Measurements from ENCODE around the gene CLASP2.

Gene CLASP2

GRCh38 chr3:33575311-33575710 lies 142.7 kb downstream of the CLASP2 start:
- no peaks in the 10 kb centered on the region for H3K79me2 ChIP-seq (ENCODE audit: insufficient read depth, low read length)
- ATAC-seq (ENCODE audit: insufficient read depth, low read depth): no peak
- no peak for DNase-seq
- no peak overlapping the region for H2AFZ ChIP-seq (ENCODE audit: low read depth, low read length)
- no peaks in the 10 kb centered on the region for H3K9me3 ChIP-seq (ENCODE audit: insufficient read depth, low read length, severe bottlenecking)
- no peak overlapping the region for H3K4me2 ChIP-seq (ENCODE audit: insufficient read depth, low read length)
- no peaks in the 10 kb centered on the region for H3K4me1 ChIP-seq (ENCODE audit: insufficient read depth, low read length)
- no peak overlapping the region for H3K9ac ChIP-seq (ENCODE audit: low read depth, low read length)
- H3K27ac ChIP-seq (ENCODE audit: low read length): no peak overlapping the region
- H3K36me3 ChIP-seq (ENCODE audit: insufficient read depth, low read length): peaks cover 31% of the 10 kb centered on the region; the same call in 1 of the 2 replicates
- no peak overlapping the region for H3K4me3 ChIP-seq (ENCODE audit: low read depth in 1 of 2, low read length in 2 of 2)
- no peaks in the 10 kb centered on the region for H3K27me3 ChIP-seq (ENCODE audit: insufficient read depth, low read length, poor library complexity)
- no peaks in the 10 kb centered on the region for H4K20me1 ChIP-seq (ENCODE audit: insufficient read depth, low read length)
- TF ChIP-seq, protein P1, sequence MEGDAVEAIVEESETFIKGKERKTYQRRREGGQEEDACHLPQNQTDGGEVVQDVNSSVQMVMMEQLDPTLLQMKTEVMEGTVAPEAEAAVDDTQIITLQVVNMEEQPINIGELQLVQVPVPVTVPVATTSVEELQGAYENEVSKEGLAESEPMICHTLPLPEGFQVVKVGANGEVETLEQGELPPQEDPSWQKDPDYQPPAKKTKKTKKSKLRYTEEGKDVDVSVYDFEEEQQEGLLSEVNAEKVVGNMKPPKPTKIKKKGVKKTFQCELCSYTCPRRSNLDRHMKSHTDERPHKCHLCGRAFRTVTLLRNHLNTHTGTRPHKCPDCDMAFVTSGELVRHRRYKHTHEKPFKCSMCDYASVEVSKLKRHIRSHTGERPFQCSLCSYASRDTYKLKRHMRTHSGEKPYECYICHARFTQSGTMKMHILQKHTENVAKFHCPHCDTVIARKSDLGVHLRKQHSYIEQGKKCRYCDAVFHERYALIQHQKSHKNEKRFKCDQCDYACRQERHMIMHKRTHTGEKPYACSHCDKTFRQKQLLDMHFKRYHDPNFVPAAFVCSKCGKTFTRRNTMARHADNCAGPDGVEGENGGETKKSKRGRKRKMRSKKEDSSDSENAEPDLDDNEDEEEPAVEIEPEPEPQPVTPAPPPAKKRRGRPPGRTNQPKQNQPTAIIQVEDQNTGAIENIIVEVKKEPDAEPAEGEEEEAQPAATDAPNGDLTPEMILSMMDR (IDR thresholded peaks at IDR 0.05; ENCODE audit: borderline replicate concordance, extremely low read depth, low read length, poor library complexity, severe bottlenecking): no peak
- TF ChIP-seq EZH2 (IDR thresholded peaks at IDR 0.05; ENCODE audit: borderline replicate concordance, low read depth, low read length, severe bottlenecking): no peak

GRCh38 chr3:33557829-33558228 lies 160.2 kb downstream of the CLASP2 start:
- no peaks in the 10 kb centered on the region for H3K9me3 ChIP-seq (ENCODE audit: insufficient read depth, low read length, severe bottlenecking)
- no peak overlapping the region for H3K27ac ChIP-seq (ENCODE audit: low read length)
- TF ChIP-seq, protein P1 (IDR thresholded peaks at IDR 0.05; ENCODE audit: borderline replicate concordance, extremely low read depth, low read length, poor library complexity, severe bottlenecking): no peak
- TF ChIP-seq EZH2 (IDR thresholded peaks at IDR 0.05; ENCODE audit: borderline replicate concordance, low read depth, low read length, severe bottlenecking): no peak
- no peak overlapping the region for H3K4me2 ChIP-seq (ENCODE audit: insufficient read depth, low read length)
- no peaks in the 10 kb centered on the region for H3K79me2 ChIP-seq (ENCODE audit: insufficient read depth, low read length)
- H3K4me1 ChIP-seq (ENCODE audit: insufficient read depth, low read length): no peaks in the 10 kb centered on the region
- no peaks in the 10 kb centered on the region for H4K20me1 ChIP-seq (ENCODE audit: insufficient read depth, low read length)
- ATAC-seq (ENCODE audit: insufficient read depth, low read depth): no peak
- peaks cover 19% of the 10 kb centered on the region; the same call in 1 of the 2 replicates for H3K36me3 ChIP-seq (ENCODE audit: insufficient read depth, low read length)
- DNase-seq: no peak
- no peak overlapping the region for H3K9ac ChIP-seq (ENCODE audit: low read depth, low read length)
- H2AFZ ChIP-seq (ENCODE audit: low read depth, low read length): no peak overlapping the region
- H3K4me3 ChIP-seq (ENCODE audit: low read depth in 1 of 2, low read length in 2 of 2): no peak overlapping the region
- no peaks in the 10 kb centered on the region for H3K27me3 ChIP-seq (ENCODE audit: insufficient read depth, low read length, poor library complexity)

- no peaks in the 10 kb centered on the region for H3K27me3 ChIP-seq (ENCODE audit: insufficient read depth, low read length, poor library complexity)
- no peaks in the 10 kb centered on the region for H3K4me1 ChIP-seq (ENCODE audit: insufficient read depth, low read length)
- H3K27ac ChIP-seq (ENCODE audit: low read length): no peak overlapping the region
- H3K4me3 ChIP-seq (ENCODE audit: low read depth in 1 of 2, low read length in 2 of 2): no peak overlapping the region
- no peaks in the 10 kb centered on the region for H3K9me3 ChIP-seq (ENCODE audit: insufficient read depth, low read length, severe bottlenecking)
- H3K36me3 ChIP-seq (ENCODE audit: insufficient read depth, low read length): peaks cover 23% of the 10 kb centered on the region; the same call in 1 of the 2 replicates
- H2AFZ ChIP-seq (ENCODE audit: low read depth, low read length): no peak overlapping the region
- TF ChIP-seq, protein P1 (IDR thresholded peaks at IDR 0.05; ENCODE audit: borderline replicate concordance, extremely low read depth, low read length, poor library complexity, severe bottlenecking): no peak
- TF ChIP-seq EZH2 (IDR thresholded peaks at IDR 0.05; ENCODE audit: borderline replicate concordance, low read depth, low read length, severe bottlenecking): no peak
- no peaks in the 10 kb centered on the region for H4K20me1 ChIP-seq (ENCODE audit: insufficient read depth, low read length)
- no peak overlapping the region for H3K9ac ChIP-seq (ENCODE audit: low read depth, low read length)
- no peaks in the 10 kb centered on the region for H3K79me2 ChIP-seq (ENCODE audit: insufficient read depth, low read length)
- ATAC-seq (ENCODE audit: insufficient read depth, low read depth): no peak
- no peak overlapping the region for H3K4me2 ChIP-seq (ENCODE audit: insufficient read depth, low read length)
- no peak for DNase-seq
Observed at GRCh38 chr3:33557279-33557678, 160.8 kb downstream of the CLASP2 start.

GRCh38 chr3:33547101-33547500 lies 171.0 kb downstream of the CLASP2 start:
- no peaks in the 10 kb centered on the region for H4K20me1 ChIP-seq (ENCODE audit: insufficient read depth, low read length)
- peaks cover 44% of the 10 kb centered on the region for H3K36me3 ChIP-seq (ENCODE audit: insufficient read depth, low read length)
- no peak overlapping the region for H3K9ac ChIP-seq (ENCODE audit: low read depth, low read length)
- TF ChIP-seq, protein P1 (IDR thresholded peaks at IDR 0.05; ENCODE audit: borderline replicate concordance, extremely low read depth, low read length, poor library complexity, severe bottlenecking): no peak
- no peak for TF ChIP-seq EZH2 (IDR thresholded peaks at IDR 0.05; ENCODE audit: borderline replicate concordance, low read depth, low read length, severe bottlenecking)
- no peak overlapping the region for H3K4me3 ChIP-seq (ENCODE audit: low read depth in 1 of 2, low read length in 2 of 2)
- H3K27ac ChIP-seq (ENCODE audit: low read length): no peak overlapping the region
- DNase-seq (no peak), ATAC-seq (ENCODE audit: insufficient read depth, low read depth) (no peak)
- peaks cover 11% of the 10 kb centered on the region for H3K9me3 ChIP-seq (ENCODE audit: insufficient read depth, low read length, severe bottlenecking)
- H3K79me2 ChIP-seq (ENCODE audit: insufficient read depth, low read length): no peaks in the 10 kb centered on the region
- H3K4me1 ChIP-seq (ENCODE audit: insufficient read depth, low read length): no peaks in the 10 kb centered on the region
- no peak overlapping the region for H2AFZ ChIP-seq (ENCODE audit: low read depth, low read length)
- H3K4me2 ChIP-seq (ENCODE audit: insufficient read depth, low read length): no peak overlapping the region
- no peaks in the 10 kb centered on the region for H3K27me3 ChIP-seq (ENCODE audit: insufficient read depth, low read length, poor library complexity)

All from DND-41 (cell line).